Testis (tissue), 2 donors: ENCODE data around the gene IFFO2.

Source experiments
- CTCF ChIP-seq, 3 experiments: fragments of 450-650 bp in 2 of 3; fragments of 200-600 bp in 1 of 3; sonication (generic) in 1 of 3; IDR thresholded peaks; one replicate each; pipeline ENCODE4 v1.5.1; 2016 to 2019; ENCODE audit warnings: antibody characterized with exemption in 3 of 3, mild to moderate bottlenecking in 2 of 3, moderate library complexity in 1 of 3
- POLR2A ChIP-seq: fragments of 450-650 bp; IDR thresholded peaks from one replicate; pipeline ENCODE4 v1.6.1; 2017; ENCODE audit warnings: antibody characterized with exemption, mild to moderate bottlenecking, moderate library complexity

- TF ChIP-seq CTCF (IDR thresholded peaks at IDR 0.05): no peak
- TF ChIP-seq POLR2A: no peak
These were observed 36.5 kb downstream of the IFFO2 start for GRCh38 chr1:18919956-18920355.
